DOHH2 (cell line): ENCODE measurements around the gene CLTA.
A peak's percentile ranks its signal among the peaks of the same experiment; 100 is the strongest.
"Not testable (repeated sequence)": the region's sequence is repeated elsewhere in the genome, so short reads cannot be mapped to it uniquely, and the experiment has no call there.

Experiments
- H3F3A ChIP-seq: fragments of 200-600 bp; sonication (generic), shearing (Covaris generic); 2 replicates; pipeline ENCODE4 v1.6.0; 2016; ENCODE audit warnings: antibody characterized with exemption, mild to moderate bottlenecking; ENCODE audit not compliant: control insufficient read depth, insufficient read depth
- H3K27ac ChIP-seq: fragments of 200-600 bp; sonication (generic); 2 replicates; pipeline ENCODE4 v1.5.1; 2014; ENCODE audit warnings: low read depth, mild to moderate bottlenecking, low read length, moderate library complexity
- H3K27me3 ChIP-seq: fragments of 200-600 bp; sonication (generic); 2 replicates; pipeline ENCODE4 v1.6.1; 2014; ENCODE audit warnings: mild to moderate bottlenecking, low read length, mixed read lengths; ENCODE audit not compliant: control insufficient read depth
- H3K36me3 ChIP-seq: fragments of 200-600 bp; sonication (generic); 2 replicates; pipeline ENCODE4 v1.6.1; 2014; ENCODE audit warnings: mild to moderate bottlenecking, low read length, moderate library complexity, mixed read lengths; ENCODE audit not compliant: control insufficient read depth
- H3K4me1 ChIP-seq: fragments of 200-600 bp; sonication (generic); 2 replicates; pipeline ENCODE4 v1.6.1; 2014; ENCODE audit warnings: mild to moderate bottlenecking, low read length, mixed read lengths; ENCODE audit not compliant: control insufficient read depth
- H3K4me2 ChIP-seq: fragments of 200-600 bp; sonication (generic); 2 replicates; pipeline ENCODE4 v1.6.0; 2014; ENCODE audit warnings: mild to moderate bottlenecking, low read length, moderate library complexity
- H3K4me3 ChIP-seq: fragments of 200-600 bp; sonication (generic); 2 replicates; pipeline ENCODE4 v1.5.1; 2014; ENCODE audit warnings: mild to moderate bottlenecking, low read length, mixed read lengths
- H3K79me2 ChIP-seq: fragments of 200-600 bp; sonication (generic); 2 replicates; pipeline ENCODE4 v1.6.1; 2014; ENCODE audit warnings: mild to moderate bottlenecking, low read length, mixed read lengths; ENCODE audit not compliant: control insufficient read depth
- H3K9me2 ChIP-seq: fragments of 200-600 bp; sonication (generic); replicated peaks from 2 replicates; pipeline ENCODE4 v1.6.1; 2014; ENCODE audit warnings: mild to moderate bottlenecking, low read length, mixed read lengths; ENCODE audit not compliant: control insufficient read depth
- H3K9me3 ChIP-seq: fragments of 200-600 bp; sonication (generic); 2 replicates; pipeline ENCODE4 v1.6.1; 2014; ENCODE audit warnings: antibody characterized with exemption, low read length, mixed read lengths; ENCODE audit not compliant: control insufficient read depth, insufficient read depth
- H4K20me1 ChIP-seq: fragments of 200-600 bp; sonication (generic); 2 replicates; pipeline ENCODE4 v1.6.0; 2014; ENCODE audit warnings: low read depth, mild to moderate bottlenecking, antibody characterized with exemption, low read length, moderate library complexity; ENCODE audit not compliant: control insufficient read depth, insufficient read depth
- CTCF ChIP-seq: fragments of 200-600 bp; sonication (generic); IDR thresholded peaks from one replicate; pipeline ENCODE4 v1.5.1; 2014; ENCODE audit warnings: antibody characterized with exemption, mild to moderate bottlenecking, low read depth, low read length; ENCODE audit not compliant: poor library complexity, severe bottlenecking
- EZH2phosphoT487 ChIP-seq: fragments of 200-600 bp; sonication (generic); IDR thresholded peaks from 2 replicates; pipeline ENCODE4 v1.6.1; 2017; ENCODE audit warnings: borderline replicate concordance, mild to moderate bottlenecking, antibody characterized with exemption, low read length, moderate library complexity, mixed read lengths

Gene CLTA

GRCh38 chr9:36247356-36247755 lies 56.6 kb downstream of the CLTA start:
- Histone ChIP-seq H3K4me2 (no peak overlapping the region), H3F3A (peaks cover 12% of the 10 kb centered on the region; the same call in 1 of the 2 replicates), H3K4me1 (peaks cover 28% of the 10 kb centered on the region), H3K36me3 (peaks cover 48% of the 10 kb centered on the region), H3K27me3 (no peaks in the 10 kb centered on the region), H4K20me1 (no peaks in the 10 kb centered on the region), H3K9me3 (no peaks in the 10 kb centered on the region), H3K9me2 (no peaks in the 10 kb centered on the region), H3K4me3 (no peak overlapping the region), H3K27ac (no peak overlapping the region), H3K79me2 (peaks cover 51% of the 10 kb centered on the region)
- no peak for TF ChIP-seq CTCF

GRCh38 chr9:36248061-36248460 lies 57.3 kb downstream of the CLTA start:
- peak; percentile 36 for TF ChIP-seq CTCF
- H3F3A ChIP-seq: peaks cover 12% of the 10 kb centered on the region; the same call in 1 of the 2 replicates
- H3K27ac ChIP-seq, H3K9me3 ChIP-seq, H3K4me3 ChIP-seq, H3K9me2 ChIP-seq, H3K4me2 ChIP-seq, H3K27me3 ChIP-seq, H4K20me1 ChIP-seq: not testable (repeated sequence)
- peaks cover 49% of the 10 kb centered on the region for H3K79me2 ChIP-seq
- peaks cover 45% of the 10 kb centered on the region for H3K36me3 ChIP-seq
- H3K4me1 ChIP-seq: peaks cover 28% of the 10 kb centered on the region

DNA sequence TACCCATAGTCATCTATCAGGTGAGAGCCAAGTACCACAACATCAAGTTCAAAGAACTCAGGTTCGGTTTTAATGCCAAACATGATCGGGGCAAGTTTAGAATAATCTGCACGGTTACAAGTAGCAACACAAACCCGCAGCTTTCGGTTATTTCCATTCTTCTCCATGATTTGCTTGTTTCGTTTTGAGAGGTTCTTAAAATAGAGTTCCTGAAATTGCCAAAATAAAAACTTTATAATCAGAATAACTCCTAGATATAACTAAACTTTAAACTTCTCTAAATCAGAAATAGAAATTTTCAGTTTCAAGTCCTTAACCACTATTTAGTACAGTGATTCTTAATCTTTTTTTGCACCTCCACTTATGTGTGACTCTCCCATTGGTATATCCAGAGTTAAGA lies 58.5 kb downstream of the CLTA start:
- Histone ChIP-seq H3K4me1 (peaks cover 28% of the 10 kb centered on the region), H3K27me3 (no peaks in the 10 kb centered on the region), H3F3A (peaks cover 12% of the 10 kb centered on the region; the same call in 1 of the 2 replicates), H3K4me2 (peak overlapping the region; percentile 50), H4K20me1 (no peaks in the 10 kb centered on the region), H3K79me2 (peaks cover 56% of the 10 kb centered on the region), H3K9me3 (no peaks in the 10 kb centered on the region), H3K36me3 (peaks cover 35% of the 10 kb centered on the region), H3K9me2 (no peaks in the 10 kb centered on the region), H3K27ac (0 out of 2 replicates have a peak overlapping the region, but pooled peaks have one; percentile 7), H3K4me3 (peak overlapping the region; percentile 16; the same call in 1 of the 2 replicates)
- no peak for TF ChIP-seq CTCF
- no peak for TF ChIP-seq EZH2phosphoT487
